HTR-8/SVneo (cell line): ENCODE results near the gene MAPK13.

Experiments used
- DNase-seq: peaks from one replicate; pipeline ENCODE4 v3.0.0; 2011; ENCODE audit warnings: low spot score, mixed read lengths; ENCODE audit not compliant: insufficient read length
- FAIRE-seq: peaks from 2 replicates; lab custom pipeline; 2011; peaks lifted over from hg19 to GRCh38; lab: Jason Lieb, UNC

MAPK13 gene

DNA sequence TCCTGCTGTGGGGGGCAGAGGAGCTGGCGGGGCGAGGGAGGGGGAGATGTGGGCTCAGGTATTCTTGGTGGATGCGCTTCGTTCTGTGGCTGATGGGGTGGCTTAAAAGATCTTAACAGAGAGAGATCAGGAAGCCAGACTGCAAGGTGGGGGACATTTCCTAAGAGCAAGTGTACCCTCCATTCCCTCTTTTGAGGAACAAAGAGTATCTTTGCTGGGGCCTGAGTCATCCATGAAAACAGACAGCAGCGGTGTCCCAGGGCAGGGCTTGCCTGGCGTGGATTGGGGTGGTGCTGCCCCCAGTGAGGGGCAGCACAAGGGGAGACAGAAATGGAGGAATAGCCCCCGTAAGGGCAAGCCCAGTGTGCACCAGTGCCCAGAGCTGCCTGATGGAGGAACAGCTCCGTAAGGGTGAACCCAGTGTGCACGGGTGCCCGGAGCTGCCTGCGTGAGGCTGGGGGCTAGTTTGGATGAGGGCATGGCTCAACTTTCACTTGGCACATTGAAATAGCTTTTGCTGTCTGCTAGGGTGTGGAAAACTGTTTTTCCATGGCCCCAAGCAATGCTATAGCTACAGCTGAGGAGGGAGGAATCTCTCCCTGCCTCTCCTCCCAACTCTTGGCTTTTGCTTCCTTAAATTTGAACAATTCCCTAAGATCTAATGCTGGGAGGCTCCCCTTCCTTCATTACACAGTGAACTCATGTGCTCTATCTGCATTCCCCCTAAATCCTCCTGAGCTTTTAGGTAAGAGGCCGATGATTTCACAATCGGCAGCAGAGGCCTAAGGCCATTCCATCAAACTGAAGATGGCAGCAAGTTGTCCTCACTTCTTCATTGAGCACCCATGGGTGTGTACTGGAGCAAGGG, 12.9 kb downstream of the MAPK13 start:
- FAIRE-seq (no peak), DNase-seq (no peak)

DNA sequence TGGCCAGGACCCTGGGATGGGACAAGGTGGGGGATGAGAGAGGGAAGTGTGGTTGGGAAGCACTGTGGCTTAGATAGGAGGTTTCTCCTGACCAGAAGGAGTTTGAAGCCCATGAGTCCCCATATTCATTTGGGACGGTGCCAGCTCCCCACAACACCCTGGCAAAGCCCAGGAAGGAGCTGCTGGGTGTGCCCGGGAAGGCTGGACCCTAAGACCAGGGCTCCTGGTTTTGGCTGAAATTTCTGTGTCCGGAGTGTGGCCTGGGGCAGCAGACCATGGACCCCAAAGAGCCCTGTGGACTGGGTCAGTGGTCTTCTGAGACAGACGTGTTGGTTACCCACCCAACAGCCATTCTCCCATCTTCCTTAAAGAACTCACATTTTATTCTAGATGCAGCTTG, 15.2 kb downstream of the MAPK13 start:
- FAIRE-seq (no peak), DNase-seq (no peak)

DNA sequence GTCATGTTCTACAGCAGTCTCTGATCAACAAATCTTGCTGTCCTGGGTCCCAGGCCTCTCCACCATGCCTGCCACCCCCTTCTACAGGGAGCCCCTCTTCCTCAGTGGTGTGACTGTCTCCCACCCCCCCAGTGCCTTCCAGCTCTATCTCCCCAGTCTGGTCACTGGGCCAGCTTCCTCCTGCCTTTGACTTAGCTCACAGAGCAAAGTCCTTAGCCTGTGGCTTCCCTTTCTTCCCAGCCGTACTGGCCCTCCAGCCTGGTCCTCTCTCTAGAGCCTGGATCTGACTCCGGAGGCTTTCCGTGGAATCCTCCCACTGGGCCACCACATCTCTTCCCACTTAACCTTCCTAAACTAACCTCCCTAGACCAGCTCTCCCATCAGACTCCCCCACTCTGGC, 17.0 kb downstream of the MAPK13 start:
- DNase-seq (no peak), FAIRE-seq (no peak)

- FAIRE-seq: no peak
- no peak for DNase-seq
These were observed 19.2 kb downstream of the MAPK13 start for GRCh38 chr6:36149476-36149875.

- DNase-seq (no peak), FAIRE-seq (no peak)
These were observed 20.0 kb downstream of the MAPK13 start for GRCh38 chr6:36150283-36150682.

DNA sequence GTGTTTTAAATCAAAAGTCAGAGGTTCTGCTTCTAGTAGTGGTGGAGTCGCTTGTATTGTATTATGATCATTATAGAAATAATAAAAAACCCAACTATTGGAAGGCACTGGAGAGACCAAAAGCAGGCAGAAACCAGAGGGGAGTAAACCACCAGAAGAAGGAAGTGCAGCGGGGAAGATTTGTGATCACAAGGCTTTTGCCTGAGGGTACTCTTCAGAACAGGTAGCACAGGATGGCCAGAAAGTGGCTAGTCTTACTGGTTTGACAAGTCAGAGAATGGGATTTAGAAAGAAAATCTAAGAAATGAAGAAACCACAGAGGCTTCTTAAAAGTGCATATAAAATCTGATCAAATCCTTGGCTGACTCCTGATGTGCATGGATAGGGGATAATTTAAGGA, 24.0 kb downstream of the MAPK13 start:
- FAIRE-seq: no peak
- DNase-seq: no peak

- no peak for FAIRE-seq
- DNase-seq: no peak
These were observed 25.3 kb downstream of the MAPK13 start for GRCh38 chr6:36155662-36156061.

- DNase-seq: no peak
- FAIRE-seq: no peak
These were observed 29.9 kb downstream of the MAPK13 start for GRCh38 chr6:36160147-36160760.

DNA sequence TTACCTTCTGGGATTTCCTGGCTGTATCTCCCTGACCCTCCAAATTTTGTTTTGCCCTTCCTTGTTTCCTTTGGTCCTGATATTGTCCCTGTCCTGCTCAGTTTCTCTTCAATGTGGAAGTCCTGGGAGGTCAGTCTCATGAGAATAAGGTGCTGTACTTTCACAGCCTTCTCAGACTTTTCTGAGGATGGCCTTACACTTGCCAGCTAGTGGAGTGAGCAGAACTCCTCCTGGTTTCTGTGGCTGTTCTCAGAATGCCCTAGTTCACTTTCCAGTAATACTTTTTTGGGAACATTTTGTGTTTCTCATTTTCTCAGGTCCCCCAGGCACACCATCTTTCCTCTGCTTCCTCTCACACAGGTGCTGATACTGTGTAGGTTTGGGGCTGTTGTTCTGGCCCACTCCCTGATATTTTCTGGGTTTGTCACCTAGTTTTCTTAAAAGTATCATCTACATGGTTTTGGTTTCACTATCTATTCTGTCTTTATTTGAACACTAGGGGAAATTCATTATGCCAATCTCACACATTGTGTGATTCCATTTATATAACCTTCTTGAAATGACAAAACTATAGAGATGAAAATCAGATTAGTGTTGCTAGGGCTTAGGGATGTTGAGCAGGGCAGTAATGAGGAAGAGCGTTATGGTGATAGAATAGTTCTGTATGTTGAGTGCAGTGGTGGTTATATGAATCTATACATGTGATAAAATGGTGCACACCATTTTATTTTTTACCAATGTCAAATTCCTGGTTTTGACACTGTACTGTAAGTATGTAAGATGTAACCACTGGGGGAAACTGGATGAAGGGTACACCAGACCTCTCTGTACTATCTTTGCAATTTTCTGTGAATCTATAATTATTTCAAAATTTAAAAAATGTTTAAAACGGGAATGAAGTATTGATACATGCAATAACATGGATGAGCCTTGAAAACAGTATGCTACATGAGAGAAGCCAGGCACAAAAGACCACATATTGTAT, 39.0 kb downstream of the MAPK13 start:
- no peak for DNase-seq
- FAIRE-seq: no peak

GRCh38 chr6:36170704-36171103, 40.4 kb downstream of the MAPK13 start:
- no peak for FAIRE-seq
- no peak for DNase-seq

DNA sequence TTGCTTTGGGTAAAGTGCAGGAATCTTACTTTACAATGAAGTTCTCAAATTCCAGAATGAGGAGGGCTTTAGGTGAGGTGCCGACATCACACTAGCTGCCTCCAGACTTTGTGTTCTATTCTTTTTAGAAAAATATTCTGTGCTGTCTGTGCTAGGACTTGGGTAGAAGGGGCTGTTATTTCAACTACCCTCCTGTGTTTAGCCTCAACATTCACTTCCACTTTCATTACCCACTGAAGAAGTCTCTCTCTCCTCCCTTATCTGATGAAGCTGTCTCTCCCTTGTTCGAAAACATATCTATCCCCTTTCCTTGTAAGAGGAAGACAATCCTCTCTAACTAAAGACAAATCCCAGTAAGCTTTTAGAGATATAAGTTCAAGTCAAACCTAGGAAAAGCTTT, 41.3 kb downstream of the MAPK13 start:
- no peak for DNase-seq
- FAIRE-seq: no peak

DNA sequence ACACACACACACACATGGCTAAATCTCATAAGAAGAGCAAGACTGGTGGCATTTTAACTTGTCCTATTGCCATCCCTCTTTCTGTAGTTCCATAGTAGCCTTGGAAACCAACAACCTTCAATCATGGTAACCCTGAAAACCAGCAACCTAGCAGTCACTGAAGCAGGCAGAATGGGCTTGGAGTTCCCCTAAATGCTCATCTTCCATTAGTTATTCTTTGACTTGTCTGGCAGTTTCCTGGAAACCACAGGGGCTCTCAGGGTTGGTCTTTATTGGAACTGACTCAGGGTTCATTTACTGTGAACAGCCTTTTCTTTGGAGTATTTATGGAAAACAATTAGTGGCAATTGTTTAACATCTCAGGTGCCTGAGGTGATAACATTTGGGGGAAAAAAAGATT, 46.9 kb downstream of the MAPK13 start:
- DNase-seq: no peak
- FAIRE-seq: no peak

GRCh38 chr6:36178544-36178943, 48.2 kb downstream of the MAPK13 start:
- DNase-seq (no peak), FAIRE-seq (no peak)

- FAIRE-seq: no peak
- no peak for DNase-seq
These were observed 49.8 kb downstream of the MAPK13 start for GRCh38 chr6:36180126-36180525.

GRCh38 chr6:36184311-36184710, 54.0 kb downstream of the MAPK13 start:
- FAIRE-seq: no peak
- DNase-seq: no peak

DNA sequence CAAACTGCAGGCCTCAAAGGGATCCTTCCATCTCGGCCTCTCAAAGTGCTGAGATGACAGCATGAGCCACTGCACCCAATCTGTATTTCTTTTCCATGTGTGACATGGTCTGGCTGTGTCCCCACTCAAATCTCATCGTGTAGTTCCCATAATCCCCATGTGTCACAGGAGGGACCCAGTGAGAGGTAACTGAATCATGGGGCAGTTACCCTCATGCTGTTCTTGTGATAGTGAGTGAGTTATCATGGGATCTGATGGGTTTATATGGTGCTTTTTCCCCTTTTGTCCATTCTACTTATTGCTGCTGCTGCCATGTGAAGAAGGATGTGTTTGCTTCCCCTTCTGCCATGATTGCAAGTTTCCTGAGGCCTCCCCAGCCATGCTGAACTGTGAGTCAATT, 55.9 kb downstream of the MAPK13 start:
- no peak for DNase-seq
- FAIRE-seq: no peak

DNA sequence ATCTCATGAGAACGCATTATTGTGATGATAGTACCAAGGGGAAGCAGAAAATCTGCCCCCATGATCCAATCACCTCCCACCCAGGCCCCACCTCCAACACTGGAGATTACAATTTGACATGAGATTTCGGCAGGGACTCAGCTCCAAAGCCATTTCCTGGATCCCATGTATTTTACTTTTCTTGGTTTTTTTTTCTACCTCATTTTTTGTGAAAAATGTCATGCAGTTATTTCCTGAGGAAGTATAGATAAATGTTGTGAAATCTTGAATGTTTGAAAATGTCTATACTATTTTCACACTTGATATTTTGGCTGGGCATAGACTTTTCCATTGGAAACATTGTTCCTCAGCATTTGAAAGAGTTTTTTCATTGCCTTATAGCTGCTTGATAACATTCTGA, 57.1 kb downstream of the MAPK13 start:
- FAIRE-seq (no peak), DNase-seq (no peak)
